ENCODE measurements around the gene ACAA1. TPM values are rescaled to one million over a fixed set of nuclear protein-coding genes. Genes with fewer than 3 reads are reported as not detected.

Gene ACAA1
- total and polyA plus RNA-seq, 2 of the 4 experiments (the other 2 are of a cell fraction) = 30.8 to 62.4 TPM

DNA sequence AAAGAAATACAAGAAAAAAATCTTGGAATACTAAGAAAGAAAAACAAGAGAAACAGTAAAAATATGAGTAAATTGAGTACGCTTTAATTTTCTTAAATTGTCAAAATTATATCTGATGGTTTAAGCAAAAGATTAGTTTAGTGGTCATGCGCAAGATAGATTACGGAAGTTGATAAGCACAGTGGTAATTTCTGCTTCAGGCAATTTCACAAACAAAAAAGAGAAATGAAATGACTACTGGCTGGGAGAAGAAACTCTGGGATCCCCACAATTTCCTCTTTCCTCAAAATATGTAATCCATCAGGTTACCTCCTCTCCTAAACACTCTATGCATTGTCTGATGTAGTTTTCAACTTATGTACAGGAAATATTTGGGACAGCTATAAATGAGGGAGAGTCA is 10.5 kb upstream of the ACAA1 start:
- Histone ChIP-seq H4K5ac (ENCODE audit: low read depth, low read length) (no peak overlapping the region), H3K14ac (replicated peaks; ENCODE audit: low read depth, low read length) (no peak overlapping the region), H3K18ac (ENCODE audit: low read depth, low read length) (no peak overlapping the region), H2BK5ac (ENCODE audit: low read depth, low read length, poor library complexity, severe bottlenecking) (no peak overlapping the region), H3K27ac (ENCODE audit: insufficient read depth, low read length) (no peak overlapping the region), H3K4ac (ENCODE audit: low read depth, low read length) (no peak overlapping the region), H3K27me3 (ENCODE audit: control insufficient read depth, insufficient read depth, low read length) (no peaks in the 10 kb centered on the region), H3K9me1 (ENCODE audit: insufficient read depth, low read length) (no peaks in the 10 kb centered on the region), H2AK9ac (replicated peaks; ENCODE audit: low read depth, low read length, poor library complexity) (no peak overlapping the region), H2BK15ac (ENCODE audit: low read depth, low read length) (no peak overlapping the region), H3K79me1 (ENCODE audit: low read depth in 1 of 2, low read length in 2 of 2) (no peaks in the 10 kb centered on the region), H4K8ac (ENCODE audit: low read depth in 2 of 2, low read length in 2 of 2) (no peak overlapping the region), H2AFZ (replicated peaks; ENCODE audit: low read length, poor library complexity) (no peak overlapping the region), H3K4me1 (ENCODE audit: control insufficient read depth, insufficient read depth, low read length) (no peaks in the 10 kb centered on the region), H2BK120ac (ENCODE audit: low read depth, low read length) (no peak overlapping the region), H3K36me3 (ENCODE audit: control insufficient read depth, insufficient read depth, low read length) (no peaks in the 10 kb centered on the region), H2BK20ac (ENCODE audit: low read depth, low read length) (no peak overlapping the region), H4K20me1 (ENCODE audit: insufficient read depth, low read length) (no peaks in the 10 kb centered on the region), H3K4me3 (ENCODE audit: insufficient read depth, low read depth, low read length) (no peak overlapping the region), H2AK5ac (ENCODE audit: low read depth, low read length) (no peak overlapping the region), H3K23ac (ENCODE audit: low read depth, low read length) (no peak overlapping the region), H3K9ac (ENCODE audit: low read depth, low read length) (no peak overlapping the region), H3K56ac (ENCODE audit: extremely low read depth, insufficient read depth, low read length) (no peak overlapping the region), H4K91ac (ENCODE audit: insufficient read depth, low read depth, low read length) (no peak overlapping the region), H3K9me3 (ENCODE audit: control insufficient read depth, insufficient read depth, low read length) (peaks cover 3% of the 10 kb centered on the region; the same call in 1 of the 2 replicates), H3K4me2 (ENCODE audit: low read depth, low read length) (no peak overlapping the region)
- ChIA-PET POLR2A (ENCODE audit: unreplicated experiment) (no interaction called here), CTCF (no interaction called here)
- TF ChIP-seq MXI1 (IDR thresholded peaks at IDR 0.05; ENCODE audit: borderline replicate concordance, low read depth, low read length) (no peak), BHLHE40 (IDR thresholded peaks at IDR 0.05; ENCODE audit: low read depth, low read length) (no peak), RAD21 (IDR thresholded peaks at IDR 0.05; ENCODE audit: low read length) (no peak), FOS (IDR thresholded peaks at IDR 0.05; ENCODE audit: low read depth, low read length) (no peak), POLR2A (IDR thresholded peaks at IDR 0.05; ENCODE audit: low read depth, low read length) (no peak), RFX5 (IDR thresholded peaks at IDR 0.05; ENCODE audit: low read depth, low read length) (no peak), CHD1 (IDR thresholded peaks at IDR 0.05; ENCODE audit: low read depth, low read length) (no peak), RCOR1 (IDR thresholded peaks at IDR 0.05; ENCODE audit: insufficient replicate concordance, low read length) (no peak), MAFK (IDR thresholded peaks at IDR 0.05; ENCODE audit: low read depth, low read length) (no peak), CEBPB (IDR thresholded peaks at IDR 0.05; ENCODE audit: low read depth, low read length) (no peak), SMC3 (IDR thresholded peaks at IDR 0.05; ENCODE audit: low read depth, low read length) (no peak)
- TF ChIP-seq, protein P1, sequence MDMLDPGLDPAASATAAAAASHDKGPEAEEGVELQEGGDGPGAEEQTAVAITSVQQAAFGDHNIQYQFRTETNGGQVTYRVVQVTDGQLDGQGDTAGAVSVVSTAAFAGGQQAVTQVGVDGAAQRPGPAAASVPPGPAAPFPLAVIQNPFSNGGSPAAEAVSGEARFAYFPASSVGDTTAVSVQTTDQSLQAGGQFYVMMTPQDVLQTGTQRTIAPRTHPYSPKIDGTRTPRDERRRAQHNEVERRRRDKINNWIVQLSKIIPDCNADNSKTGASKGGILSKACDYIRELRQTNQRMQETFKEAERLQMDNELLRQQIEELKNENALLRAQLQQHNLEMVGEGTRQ (IDR thresholded peaks at IDR 0.05; ENCODE audit: low read depth, low read length) = no peak
- TF ChIP-seq, protein P2, sequence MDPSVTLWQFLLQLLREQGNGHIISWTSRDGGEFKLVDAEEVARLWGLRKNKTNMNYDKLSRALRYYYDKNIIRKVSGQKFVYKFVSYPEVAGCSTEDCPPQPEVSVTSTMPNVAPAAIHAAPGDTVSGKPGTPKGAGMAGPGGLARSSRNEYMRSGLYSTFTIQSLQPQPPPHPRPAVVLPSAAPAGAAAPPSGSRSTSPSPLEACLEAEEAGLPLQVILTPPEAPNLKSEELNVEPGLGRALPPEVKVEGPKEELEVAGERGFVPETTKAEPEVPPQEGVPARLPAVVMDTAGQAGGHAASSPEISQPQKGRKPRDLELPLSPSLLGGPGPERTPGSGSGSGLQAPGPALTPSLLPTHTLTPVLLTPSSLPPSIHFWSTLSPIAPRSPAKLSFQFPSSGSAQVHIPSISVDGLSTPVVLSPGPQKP (IDR thresholded peaks at IDR 0.05; ENCODE audit: borderline replicate concordance, low read depth, low read length) = no peak
- in situ Hi-C loops (cut with MboI; ENCODE audit: low sequenced_read_pairs) = no loop called here
- WGBS, 2 experiments (ENCODE audit: extremely low coverage in 2 of 2, insufficient read length in 1 of 2) = no CpG with 5 or more reads among the region's 3 CpGs
- intact Hi-C loops (cut with micrococcal nuclease) = no loop called here
- BruUV-seq (replicated peaks) = no TSS peak
- ATAC-seq (ENCODE audit: low read depth) = no peak
- dilution Hi-C loops (cut with HindIII; ENCODE audit: low sequenced_read_pairs, unreplicated experiment) = no loop called here
- DNase-seq = no peak
